Epithelial cell of proximal tubule (primary cell): ENCODE data around the gene PXDN. TPM values are rescaled to one million over a fixed set of nuclear protein-coding genes. Genes with fewer than 3 reads are reported as not detected.
"Not testable (repeated sequence)": the region's sequence is repeated elsewhere in the genome, so short reads cannot be mapped to it uniquely, and the experiment has no call there.

ENCODE experiments used
- DNase-seq: peaks from one replicate; pipeline ENCODE4 v3.0.0-alpha.2; 2011; ENCODE audit warnings: low read depth
- H3K4me3 ChIP-seq: 2 replicates; pipeline ENCODE4 v1.5.1; 2011; ENCODE audit warnings: low read depth, mild to moderate bottlenecking, low read length
- total RNA-seq: library from RNA; depleted of rRNA; stranded (reverse); fragments of >200 nt; gene quantifications from 2 replicates; pipeline ENCODE4 v1.2.3, GENCODE V29; 2015
- TF ChIP-seq, protein P1 (sequence below): conservative IDR thresholded peaks from 2 replicates; pipeline ENCODE4 v1.5.1; 2012; ENCODE audit warnings: low read depth, mild to moderate bottlenecking, low read length

Gene PXDN
- total RNA-seq, 1 donor from 2014 or later, result 197 TPM

DNA sequence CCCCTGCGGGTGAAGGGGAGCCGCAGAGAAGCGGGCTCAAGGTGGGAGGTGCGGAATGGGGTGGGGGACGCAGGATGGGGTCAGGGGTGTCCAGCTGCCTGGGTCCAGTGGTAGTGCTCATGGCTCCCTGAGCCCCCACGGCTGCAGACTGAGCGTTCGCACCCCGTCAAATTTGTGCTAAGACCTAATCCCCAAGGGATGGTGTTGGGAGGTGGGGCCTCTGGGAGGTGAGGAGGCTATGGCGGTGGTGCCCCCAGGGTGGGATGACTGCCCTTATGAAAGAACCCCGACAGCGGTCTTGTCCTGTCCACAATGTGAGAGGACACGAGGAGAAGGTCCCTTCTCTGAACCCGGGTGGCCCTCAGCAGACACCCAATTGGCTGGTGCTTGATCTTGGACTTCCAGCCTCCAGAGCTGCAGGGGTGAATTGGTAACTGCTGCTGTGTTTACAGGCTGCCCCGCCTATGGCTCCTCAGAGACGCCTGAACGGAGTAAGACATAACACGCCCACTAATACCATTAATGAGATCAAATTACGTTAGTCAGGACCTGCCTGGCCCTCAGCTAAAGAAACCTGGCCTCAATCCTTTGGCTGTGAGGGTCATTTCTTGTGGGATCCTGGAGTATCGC, 42.6 kb downstream of the PXDN start:
- no peak overlapping the region for H3K4me3 ChIP-seq
- no peak for DNase-seq
- TF ChIP-seq, protein P1, sequence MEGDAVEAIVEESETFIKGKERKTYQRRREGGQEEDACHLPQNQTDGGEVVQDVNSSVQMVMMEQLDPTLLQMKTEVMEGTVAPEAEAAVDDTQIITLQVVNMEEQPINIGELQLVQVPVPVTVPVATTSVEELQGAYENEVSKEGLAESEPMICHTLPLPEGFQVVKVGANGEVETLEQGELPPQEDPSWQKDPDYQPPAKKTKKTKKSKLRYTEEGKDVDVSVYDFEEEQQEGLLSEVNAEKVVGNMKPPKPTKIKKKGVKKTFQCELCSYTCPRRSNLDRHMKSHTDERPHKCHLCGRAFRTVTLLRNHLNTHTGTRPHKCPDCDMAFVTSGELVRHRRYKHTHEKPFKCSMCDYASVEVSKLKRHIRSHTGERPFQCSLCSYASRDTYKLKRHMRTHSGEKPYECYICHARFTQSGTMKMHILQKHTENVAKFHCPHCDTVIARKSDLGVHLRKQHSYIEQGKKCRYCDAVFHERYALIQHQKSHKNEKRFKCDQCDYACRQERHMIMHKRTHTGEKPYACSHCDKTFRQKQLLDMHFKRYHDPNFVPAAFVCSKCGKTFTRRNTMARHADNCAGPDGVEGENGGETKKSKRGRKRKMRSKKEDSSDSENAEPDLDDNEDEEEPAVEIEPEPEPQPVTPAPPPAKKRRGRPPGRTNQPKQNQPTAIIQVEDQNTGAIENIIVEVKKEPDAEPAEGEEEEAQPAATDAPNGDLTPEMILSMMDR, result no peak

DNA sequence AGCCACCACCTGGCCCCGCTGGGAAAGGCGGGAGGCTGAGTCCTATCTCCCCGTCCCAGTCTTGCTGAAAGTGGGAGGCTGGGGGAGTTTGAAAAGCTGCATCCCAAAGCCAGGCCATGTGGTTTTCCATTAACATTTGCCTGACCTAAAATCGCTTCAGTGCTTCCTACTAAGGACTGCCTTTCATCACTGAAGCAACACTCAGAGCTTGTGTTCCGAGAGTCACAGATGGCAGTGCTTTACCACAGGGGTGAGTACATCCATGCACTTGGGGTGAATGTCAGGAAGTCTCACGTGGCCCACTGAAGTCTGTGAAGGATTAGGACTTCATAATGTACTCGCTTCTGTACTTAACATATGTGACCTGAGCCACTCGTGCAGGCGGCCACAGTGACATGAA, 43.3 kb downstream of the PXDN start:
- H3K4me3 ChIP-seq, result no peak overlapping the region
- TF ChIP-seq, protein P1, result no peak
- DNase-seq, result no peak

DNA sequence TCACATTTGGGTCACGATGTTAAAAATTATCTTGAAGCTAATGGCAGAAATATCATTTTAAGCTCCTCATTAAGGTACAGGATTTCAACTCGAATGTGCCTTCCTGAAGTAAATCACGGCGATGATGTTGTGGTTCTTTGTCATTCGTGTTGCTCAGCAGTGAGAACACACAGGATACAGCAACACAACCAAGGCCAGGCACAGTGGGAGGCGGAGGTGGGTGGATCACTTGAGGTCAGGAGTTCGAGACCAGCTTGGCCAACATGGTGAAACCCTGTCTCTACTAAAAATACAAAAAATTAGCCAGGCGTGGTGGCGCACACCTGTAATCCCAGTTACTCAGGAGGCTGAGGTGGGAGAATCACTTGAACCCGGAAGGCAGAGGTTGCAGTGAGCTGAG, 43.9 kb downstream of the PXDN start:
- not testable (repeated sequence) for DNase-seq, H3K4me3 ChIP-seq

DNA sequence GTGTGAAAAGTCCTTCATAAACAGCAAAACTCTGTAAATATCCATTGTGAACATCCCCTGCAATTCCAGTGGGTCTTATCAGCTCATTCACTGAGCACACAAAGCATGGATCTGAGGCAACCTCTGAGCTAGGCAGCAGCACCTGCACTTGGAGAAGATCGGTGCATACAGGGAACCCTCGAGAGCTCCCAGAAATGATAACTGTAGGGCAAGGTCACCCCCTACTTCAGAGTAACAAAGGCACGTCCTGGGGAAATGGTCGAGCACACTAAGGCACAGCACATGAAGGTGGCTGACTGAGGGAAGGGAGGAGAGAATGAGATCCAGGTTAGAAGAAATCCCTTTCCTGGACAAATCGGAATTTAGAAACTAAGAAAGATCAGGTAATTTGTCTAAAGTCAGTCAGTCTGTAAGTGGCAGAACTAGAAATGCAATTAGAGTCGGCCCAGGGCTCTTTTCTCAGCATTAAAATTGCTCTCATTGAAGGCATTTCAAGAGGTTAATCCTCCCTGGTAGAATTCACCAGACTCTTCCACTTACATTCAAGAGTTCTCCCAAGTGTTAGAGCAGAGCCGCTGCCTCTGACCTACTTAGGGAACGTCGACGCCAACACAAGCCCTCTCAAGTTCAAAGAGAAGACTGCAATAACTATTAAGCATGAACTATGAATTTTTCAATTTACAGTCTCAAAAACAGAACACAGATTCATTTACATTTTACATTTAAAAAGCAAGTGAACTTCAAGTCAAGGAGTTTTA, 45.9 kb downstream of the PXDN start:
- TF ChIP-seq, protein P1, result no peak
- H3K4me3 ChIP-seq, result no peak overlapping the region
- no peak for DNase-seq

DNA sequence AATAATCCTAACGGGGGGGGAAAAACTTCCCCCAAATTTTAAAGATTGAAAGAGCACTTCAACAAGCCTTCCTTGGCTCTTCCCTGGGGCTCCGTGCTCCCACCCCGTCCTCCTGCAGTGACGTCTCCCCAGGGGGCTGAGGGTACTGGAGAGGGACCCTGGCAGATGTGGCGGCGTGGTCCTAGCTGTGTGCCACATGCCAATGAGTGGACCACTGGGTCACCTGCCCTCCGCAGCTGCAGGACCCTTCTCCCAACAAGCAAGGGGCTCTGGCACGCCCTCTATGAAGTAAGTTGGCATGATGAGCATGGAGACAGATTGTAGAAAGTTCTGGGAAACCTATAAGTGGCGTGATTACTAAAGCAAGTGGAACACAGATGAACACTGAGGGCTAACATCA, 46.7 kb downstream of the PXDN start:
- H3K4me3 ChIP-seq, result no peak overlapping the region
- DNase-seq, result no peak
- TF ChIP-seq, protein P1, result no peak

DNA sequence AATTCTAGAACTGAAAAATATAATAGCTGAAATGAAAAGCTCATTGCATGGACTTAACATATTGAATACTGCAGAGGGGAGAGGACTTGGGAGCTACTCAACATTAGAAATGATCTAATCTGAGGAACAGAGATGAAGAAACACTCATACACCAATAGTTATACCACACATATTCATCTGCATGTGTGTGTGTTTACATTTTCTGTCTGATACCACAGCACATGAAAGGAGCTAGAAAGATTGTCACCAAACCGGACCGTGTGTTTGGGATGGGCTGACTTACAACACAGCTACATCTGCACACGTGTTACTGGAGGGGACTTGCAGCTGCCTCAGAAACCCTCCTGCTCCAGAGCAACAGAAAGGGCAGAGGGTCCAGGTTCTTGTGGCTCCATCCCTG, 47.8 kb downstream of the PXDN start:
- no peak overlapping the region for H3K4me3 ChIP-seq
- DNase-seq, result no peak
- TF ChIP-seq, protein P1, result no peak

DNA sequence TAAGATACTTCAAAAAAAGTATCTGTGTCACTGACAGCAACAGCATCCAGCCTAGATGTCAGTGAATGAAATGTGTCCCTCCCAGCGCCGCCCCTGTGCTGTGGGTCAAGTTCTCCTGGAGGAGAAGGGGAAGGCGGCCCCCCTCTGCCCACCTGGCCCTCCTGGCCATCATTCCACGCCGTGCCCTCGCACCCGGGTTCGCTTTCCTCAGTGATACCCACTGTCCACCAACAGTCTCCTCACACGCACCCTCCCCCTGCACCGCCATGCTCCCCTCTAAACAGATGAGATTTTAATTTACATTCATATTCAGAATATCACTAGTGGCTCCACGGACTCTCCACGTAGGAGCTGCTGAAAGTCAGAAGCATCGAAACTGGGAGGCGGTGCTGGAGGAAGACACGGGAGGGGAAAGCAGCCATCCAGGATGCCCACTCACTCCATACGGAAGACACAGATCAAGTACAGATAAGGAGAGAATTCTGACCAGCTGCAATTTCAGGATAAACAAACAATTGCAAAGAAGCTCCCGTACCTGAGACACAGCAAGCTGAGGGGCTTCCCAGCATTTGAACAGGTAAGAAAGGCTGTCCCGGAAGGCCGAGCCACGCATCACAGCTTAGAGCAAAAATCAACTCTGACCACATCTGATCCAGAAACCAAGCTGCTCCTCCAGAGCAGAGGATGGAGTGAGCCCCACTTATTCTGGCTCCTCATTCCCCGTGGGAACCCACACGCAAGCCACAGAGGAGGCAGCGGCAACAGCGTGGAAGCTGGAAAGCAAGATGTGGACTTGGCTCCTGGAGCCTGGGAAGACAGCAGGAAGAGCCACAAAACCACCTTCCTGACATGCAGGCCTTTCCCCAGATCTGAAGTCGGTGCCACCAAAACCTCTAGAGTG, 49.7 kb downstream of the PXDN start:
- H3K4me3 ChIP-seq, result no peak overlapping the region
- TF ChIP-seq, protein P1, result no peak
- DNase-seq, result no peak
